NOMO-1 treated with DMSO at 0.1 percent for 48 hours (cell line): ENCODE measurements around the gene DUXA.
"Not testable (repeated sequence)": the region's sequence is repeated elsewhere in the genome, so short reads cannot be mapped to it uniquely, and the experiment has no call there.

Source experiments
- DNase-seq: peaks from one replicate; lab custom pipeline; 2025; ENCODE audit not compliant: unreplicated experiment; lab: John Stamatoyannopoulos, UW

Gene DUXA

DNA sequence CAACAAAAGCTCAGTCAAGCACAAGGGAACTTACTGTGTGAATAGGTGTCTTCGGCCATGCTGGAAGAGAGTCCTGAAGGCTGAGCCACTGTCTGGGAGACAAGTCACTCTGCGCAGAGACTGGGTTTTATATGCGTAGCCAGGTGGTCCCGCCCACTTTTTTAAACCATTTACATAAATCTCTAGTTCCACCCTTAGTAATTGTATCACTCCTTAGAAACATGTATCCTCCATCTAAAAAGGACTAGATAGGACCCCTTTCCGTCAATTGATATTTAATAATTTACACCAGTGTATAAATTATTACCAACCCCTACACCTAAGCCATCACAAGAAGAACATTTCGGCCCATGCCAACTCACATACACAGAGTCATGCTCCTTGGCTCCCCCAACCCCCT lies at the start of gene DUXA:
DUXA (minus strand) TSS at position 101 of the 400 bp plus-strand sequence; CDS start at position 59, 42 bp downstream.
- DNase-seq, result no peak

DNA sequence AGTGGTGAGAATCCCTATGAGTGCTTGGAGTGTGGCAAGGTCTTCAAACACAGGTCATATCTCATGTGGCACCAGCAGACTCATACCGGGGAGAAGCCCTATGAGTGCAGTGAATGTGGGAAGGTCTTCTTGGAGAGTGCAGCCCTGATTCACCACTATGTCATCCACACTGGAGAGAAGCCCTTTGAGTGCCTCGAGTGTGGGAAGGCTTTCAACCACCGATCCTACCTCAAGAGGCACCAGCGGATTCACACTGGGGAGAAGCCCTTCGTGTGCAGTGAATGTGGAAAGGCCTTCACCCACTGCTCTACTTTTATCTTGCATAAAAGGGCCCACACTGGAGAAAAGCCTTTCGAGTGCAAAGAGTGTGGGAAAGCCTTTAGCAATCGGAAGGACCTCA lies 44.8 kb upstream of the DUXA start:
- no peak for DNase-seq

DNA sequence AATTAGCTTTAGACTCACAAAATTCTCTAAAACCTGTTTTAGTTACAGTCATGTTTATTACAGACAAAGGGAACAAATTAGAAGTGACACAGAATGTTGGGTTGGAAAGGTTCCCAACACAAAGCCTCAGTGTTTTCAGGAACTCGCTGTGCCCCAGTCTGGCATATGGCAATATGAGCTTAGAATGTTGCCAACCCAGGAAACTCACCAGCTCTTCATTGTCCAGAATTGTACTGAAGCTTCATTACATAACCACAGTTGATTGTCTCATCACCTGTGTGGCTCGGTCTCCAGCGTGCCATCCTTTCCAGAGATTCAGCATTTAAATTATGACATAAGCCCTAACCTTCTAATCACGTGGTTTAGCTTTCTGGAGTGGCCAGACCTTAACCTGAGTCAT lies 43.1 kb upstream of the DUXA start:
- no peak for DNase-seq

DNA sequence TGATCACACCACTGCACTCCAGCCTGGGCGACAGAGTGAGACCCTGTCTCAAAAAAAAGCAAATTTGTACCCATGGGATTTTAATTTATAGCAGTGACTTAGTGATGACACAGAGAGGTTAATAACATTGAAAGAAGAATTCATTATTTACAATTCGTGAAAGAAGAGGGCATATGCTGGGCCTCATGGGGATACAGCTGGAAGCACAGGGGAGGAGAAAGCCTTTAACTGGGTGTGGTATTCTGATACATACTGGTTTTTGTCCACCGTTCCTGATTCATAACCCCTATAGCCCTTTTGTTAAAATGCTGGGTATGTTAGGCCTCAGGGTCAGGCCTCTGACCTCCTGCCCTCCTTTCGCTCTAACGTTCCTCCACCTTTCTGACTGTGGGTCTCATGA lies 34.9 kb upstream of the DUXA start:
- DNase-seq, result no peak

DNA sequence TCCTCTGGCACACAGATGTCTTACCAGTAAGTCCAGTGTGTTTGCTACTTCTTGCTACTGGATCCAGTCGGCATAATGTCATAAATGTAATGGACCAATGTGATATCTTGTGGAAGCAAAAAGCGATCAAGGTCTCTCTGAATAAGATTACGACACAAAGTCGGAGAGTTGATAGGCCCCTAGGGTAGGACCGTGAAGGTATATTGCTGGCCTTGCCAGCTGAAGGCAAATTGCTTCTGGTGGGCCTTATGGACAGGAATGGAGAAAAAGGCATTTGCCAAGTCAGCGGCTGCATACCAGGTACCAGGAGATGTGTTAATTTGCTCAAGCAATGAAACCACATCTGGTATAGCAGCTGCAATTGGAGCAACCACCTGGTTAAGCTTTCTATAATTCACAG lies 30.6 kb upstream of the DUXA start:
- not testable (repeated sequence) for DNase-seq

DNA sequence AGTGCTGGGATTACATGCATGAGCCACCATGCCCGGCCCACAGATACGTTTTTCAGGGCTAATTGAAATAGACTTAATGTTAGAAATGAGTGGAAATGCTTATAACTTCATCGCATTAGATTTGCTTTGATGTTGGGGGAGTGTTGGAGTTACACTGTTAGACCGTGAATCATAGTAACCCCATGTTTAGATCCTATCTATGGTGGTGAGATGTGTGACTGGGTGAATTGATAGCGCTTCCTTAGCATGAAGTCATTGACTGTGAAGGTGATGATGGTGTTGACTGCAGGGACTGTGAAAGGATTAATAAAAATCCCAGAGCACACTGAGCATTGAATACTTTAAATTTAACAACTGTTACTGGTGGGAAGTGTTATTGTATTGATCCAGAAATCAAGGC lies 25.7 kb upstream of the DUXA start:
- no peak for DNase-seq

DNA sequence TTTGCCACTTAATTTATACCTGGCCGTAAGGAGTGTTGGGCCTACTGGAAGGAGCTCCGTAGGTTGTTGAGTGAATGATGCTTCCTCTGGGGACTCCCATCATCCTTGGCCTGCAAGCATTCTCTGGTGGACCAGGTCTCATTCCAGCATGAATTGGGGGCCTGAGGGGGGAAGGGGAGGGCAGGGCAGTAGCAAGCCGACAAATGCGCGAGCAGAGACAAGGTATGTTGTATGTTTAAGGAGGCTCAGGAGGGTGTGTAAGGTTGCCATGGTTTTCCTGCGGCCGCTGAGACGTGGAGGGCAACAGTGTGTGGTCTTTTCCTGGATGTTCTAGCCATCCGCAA lies 24.8 kb upstream of the DUXA start:
- DNase-seq, result no peak

DNA sequence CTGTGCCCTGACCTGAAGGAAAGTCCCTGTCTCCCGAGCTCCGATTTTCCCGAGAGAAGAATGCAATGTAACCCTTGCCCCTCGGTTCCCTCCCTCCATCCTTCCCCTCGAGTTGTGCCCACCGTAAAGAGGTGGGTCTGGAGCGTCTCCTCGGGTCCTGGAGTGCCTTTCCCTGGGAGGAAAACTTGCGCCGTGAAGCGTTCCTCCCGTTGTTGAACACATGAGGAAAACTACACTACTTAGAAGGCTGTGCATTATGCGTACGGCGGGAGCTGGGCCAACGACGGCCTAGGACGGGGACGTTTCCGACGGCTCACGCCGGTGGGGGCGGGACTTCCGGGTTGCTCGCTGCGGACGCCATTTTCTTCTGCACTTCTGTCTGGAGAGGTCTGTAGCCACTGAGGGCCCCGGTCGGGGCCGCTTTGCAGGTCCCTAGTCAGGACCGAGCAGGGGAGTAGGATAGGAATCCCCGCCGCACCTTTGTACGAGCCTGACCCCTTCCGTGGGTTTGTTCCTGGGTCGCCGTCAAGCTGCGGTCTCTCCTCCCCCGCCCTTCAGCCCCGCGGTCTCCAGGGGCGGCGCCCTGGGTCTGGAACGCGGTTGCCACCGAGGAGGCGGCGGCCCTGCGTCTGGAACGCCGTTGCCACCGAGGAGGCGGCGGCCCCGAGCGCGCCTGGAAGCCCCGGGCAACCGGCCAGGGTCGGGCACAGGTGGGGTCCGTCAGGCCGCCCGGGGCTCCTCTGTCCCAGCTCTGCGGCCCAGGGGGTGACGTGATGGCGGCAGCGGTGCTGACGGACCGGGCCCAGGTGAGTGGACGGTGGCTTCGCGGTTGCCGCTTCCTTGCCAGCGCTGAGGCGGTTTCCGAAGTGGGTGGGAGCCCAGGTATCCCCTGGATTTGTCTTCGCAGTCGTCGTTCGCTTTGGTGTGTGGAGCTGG lies 24.1 kb upstream of the DUXA start, which contains the start of gene ZNF264:
ZNF264 (plus strand) TSS at position 360 of the 936 bp plus-strand sequence; CDS start at position 774, 414 bp downstream.
- peak; percentile 85 for DNase-seq

DNA sequence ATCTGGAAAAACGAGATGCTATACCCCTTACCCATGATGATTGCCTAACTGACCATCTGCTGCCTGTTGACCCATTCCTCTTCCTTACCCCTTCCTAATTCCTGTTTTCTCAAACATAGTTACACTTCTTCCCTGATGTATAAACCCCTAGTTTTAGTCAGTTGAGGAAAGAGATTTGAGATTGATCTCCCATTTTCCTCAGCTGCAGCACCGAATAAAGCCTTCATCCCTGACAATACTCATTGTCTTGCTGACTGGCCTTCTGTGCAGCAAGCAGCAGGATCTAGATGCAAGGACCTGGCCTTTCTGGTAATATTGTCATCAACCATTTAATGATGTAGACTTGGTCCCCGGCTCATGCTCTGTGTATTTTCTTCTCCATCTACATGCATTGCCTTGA lies 23.0 kb upstream of the DUXA start:
- no peak for DNase-seq

DNA sequence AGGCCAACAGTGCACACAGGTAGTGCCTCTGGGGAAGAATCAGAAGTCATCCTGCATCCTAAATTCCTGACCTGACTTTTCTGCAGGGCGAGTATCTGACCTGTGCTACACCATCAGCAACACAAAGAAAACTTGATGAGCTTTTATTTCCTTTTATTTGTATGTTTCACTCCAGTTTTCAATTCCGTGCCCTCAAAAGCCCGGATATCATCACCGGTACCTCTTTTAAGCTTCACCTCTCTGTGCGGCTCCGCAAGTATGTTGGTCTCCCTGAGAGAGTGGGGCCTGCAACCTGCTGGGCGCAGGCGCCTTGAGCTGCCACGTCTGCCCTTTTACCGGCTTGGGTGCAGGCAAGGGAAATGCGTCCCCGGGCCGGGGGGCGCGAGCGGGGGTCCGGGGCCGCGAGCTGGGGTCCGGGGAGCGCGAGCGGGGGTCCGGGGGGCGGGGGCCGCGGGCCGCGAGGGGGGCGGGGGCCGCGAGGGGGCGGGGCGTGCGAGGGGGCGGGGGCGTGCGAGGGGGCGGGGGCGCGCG lies 4.3 kb upstream of the DUXA start:
- DNase-seq, result no peak

DNA sequence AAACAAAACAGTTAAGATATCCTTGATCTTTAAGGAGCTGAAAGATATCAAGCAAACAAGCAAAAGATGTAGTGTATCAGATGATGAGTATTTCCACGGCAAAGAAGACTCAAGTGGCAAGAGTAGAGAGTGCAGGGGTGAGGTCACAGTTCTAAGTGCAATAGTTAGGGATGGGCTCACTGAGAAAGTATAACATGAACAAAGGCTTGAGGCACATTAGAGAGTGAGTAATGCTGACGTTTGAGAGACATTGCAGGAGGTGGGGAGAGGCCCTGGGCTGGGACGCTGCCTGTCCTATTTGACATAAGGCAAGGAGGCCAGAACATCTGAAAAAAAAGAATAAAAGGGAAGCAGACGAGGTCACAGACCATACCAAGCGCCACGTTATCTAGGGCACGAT lies 1.4 kb downstream of the DUXA start:
- DNase-seq, result no peak

DNA sequence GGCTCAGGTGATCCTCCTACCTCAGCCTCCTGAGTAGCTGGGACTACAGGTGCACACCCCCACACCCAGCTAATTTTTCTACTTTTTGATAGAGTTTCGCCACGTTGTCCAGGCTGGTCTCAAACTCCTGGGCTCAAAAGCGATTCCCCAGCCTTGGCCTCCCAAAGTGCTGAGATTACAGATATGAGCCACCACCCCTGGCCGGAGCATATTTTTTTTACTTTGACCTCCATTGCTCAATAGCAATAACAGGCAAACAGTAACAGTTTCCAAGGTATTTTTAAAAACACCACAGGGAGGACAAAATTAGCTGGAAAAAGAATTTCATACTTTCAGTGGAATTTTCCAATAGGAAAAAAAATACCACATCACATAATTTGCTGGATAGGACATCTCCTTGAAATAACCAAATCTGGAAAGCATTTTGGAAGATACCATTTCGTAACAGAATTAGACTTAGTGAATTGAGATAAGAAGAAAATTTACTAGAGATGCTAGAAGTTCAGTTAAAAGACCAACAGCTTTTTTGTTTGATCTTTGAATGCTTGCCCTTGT lies 5.2 kb downstream of the DUXA start:
- DNase-seq, result no peak

DNA sequence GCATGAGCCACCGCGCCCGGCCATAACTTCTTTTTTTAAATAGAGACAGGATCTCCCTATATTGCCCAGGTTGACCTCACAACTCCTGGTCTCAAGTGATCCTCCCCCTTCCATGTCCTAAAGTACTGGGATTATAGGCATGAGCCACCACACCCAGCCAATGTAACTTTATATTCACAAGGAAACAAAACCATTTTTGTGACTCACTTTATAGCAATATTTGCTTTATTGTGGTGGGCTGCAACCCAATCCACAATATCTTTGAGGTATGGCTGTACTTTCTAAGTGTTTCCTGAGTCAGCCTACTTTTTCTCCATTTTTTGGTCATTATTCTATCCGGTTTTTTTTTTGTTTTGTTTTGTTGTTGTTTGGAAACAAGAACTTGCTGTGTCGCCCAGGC lies 14.4 kb downstream of the DUXA start:
- DNase-seq, result no peak

DNA sequence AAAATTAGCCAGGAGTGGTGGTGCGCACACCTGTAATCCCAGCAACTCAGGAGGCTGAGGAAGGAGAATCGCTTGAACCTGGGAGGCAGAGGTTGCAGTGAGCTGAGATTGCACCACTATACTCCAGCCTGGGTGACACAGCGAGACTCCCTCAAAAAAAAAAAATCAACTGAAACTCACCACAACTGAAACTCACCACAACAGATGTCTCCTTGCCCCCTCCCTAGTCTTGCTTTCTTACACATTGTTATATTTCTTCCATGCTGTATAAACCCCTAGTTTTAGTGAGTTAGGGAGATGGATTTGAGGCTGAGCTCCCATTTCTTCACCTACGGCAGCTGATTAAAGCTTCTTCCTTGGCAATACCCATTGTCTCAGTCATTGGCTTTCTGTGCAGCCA lies 25.6 kb downstream of the DUXA start:
- no peak for DNase-seq

DNA sequence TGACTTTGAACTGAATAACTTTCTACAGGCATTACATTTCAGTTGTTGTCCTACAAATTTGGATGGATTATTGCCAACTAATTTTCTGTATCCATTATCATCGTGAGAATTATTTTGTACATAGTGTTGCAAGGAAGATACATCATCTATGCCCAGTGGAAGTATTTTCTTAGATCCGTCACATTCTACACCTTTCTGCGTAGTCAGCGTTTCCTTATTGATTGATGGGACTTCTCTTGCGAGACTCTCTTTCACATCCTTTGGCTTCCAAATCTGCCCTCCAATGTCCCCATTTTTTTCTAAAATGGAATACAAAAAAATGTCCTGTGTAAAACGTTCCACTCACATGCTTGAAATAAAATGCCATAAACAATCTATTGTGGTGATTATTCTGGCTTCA lies 31.5 kb downstream of the DUXA start:
- no peak for DNase-seq

DNA sequence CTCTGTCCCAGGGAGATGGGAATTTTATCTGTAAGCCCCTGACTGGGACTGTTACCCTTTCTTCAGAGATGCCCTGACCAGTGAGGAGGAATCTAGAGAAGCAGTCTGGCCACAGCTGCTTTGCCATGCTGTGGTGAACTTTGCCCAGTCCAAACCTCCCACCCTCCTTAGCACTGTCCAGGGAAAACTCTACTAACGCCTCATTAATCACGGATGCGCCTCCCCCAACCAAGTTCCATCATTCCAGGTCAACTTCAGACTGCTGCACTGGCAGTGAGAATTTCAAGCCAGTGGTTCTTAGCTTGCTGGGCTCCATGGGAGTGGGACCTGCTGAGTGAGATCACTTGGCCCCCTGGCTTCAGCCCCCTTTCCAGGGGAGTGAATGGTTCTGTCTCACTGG lies 39.9 kb downstream of the DUXA start:
- DNase-seq, result not testable (repeated sequence)

DNA sequence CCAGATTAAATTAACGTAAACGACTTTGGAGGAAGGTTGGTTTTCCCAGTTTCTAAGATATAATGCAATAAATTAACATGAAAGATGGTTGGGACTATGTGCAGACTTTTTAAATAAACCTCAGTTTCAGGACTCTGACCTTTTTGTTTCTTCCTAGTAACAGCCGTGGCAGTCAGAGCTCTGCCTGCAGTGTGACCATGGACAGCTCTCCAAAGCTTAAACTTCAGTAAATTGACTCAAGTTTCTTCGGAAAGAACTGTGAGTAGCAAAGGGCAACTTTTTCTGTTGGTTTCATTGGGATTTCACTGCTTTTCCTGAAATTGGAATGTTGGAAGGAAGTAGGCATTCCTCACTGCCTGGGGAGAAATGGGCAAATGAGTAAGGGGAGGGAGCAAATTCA lies 43.4 kb downstream of the DUXA start:
- DNase-seq, result no peak

DNA sequence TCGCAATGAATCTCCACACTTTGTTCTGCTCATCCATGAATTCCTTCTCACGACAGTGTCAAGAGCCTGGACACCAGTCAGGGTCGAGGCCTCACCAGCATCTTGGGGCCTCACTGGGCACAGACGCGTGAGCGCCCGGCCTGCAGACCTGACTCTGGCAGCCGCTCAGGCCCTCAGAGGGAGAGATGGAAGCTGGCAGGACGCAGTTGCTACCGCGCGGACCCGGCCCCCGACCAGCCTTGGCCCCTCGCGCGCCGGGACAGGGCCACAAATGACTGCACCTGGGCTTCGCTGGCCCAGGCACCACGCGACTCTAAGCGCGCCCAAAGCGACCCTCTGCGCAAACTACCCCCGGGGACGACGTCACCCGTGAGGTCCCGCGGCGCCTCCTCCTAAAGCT lies 48.4 kb downstream of the DUXA start:
- no peak for DNase-seq

DNA sequence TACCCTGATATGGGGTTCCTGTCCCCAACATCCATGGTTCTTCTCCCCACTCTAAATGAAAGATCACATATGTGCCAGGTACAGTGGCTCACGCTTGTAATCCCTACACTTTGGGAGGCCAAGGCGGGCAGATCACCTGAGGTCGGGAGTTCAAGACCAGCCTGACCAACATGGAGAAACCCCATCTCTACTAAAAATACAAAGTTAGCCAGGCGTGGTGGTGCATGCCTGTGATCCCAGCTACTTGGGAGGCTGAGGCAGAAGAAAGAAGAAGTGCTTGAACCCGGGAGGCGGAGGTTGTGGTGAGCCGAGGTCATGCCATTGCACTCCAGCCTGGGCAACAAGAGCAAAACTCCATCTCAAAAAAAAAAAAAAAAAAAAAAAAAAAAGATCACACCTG lies 53.8 kb downstream of the DUXA start:
- not testable (repeated sequence) for DNase-seq

DNA sequence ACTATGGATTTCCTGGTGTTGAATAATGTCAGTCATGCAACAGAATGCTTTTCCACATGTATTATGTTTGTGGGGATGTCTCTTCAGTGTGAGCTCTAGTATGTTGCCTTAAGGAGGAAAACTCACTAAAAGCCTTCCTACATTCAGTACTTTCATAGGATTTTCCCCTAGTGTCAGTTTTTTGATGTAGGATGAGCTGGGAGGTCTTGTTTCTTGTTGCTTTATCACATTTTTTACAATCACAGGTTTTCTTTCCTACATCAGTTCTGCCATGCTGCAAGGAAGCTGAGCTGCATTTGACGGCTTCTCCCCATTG lies 56.0 kb downstream of the DUXA start:
- no peak for DNase-seq

DNA sequence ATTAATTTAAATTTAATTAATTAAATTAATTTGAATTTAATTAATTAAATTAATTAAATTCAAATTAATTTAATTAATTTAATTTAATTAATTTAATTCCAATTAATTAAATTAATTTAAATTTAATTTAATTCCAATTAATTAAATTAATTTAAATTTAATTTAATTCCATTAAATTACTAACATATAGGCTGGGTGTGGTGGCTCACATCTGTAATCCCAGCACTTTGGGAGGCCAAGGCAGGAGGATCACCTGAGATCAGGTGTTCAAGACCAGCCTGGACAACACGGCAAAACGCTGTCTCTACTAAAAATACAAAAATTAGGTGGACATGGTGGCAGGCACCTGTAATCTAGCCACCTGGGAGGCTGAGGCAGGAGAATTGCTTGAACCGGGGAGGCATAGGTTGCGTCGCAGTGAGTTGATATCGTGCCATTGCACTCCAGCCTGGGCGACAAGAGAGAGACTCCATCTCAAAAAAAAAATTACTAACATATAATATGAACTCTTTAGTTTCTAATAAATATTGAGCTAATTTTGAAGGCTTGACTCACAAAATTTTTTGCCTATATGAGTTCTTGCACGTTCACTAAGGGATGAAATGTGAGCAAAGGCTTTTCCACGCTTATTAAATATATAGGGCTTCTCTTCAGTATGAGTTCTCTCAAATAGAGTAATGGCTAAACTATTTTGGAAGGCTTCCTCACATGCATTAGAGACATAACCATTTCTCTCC lies 56.5 kb downstream of the DUXA start:
- peak; percentile 8 for DNase-seq

DNA sequence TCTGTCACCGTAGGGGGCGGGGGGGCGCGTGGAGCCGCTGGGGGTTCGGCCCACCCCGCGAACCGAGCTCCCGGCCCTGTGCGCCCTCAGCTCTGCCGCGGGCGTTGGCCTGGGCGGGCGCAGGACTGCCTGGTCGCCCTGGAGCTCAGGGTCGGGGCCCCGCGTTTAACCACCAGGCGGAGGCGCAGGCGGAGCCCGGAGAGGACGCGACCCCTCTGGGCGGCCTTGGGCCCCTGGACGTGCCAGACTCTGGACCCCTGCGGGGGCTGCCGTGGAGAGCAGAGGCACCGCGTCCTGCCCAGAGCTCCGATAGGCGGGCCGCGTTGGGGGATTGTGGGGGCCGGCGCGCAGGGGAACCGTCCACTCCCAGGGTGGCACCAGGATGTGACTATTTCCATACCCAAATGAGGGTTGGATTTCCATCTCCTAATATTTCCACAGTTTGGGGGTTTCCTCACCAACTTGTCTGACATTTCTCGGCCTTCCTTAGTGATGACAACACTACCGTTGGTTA lies 60.5 kb downstream of the DUXA start:
- DNase-seq, result no peak
